HG03280 (cell line): Measurements from ENCODE around the gene G6PD.

Experiments
- ATAC-seq: cut with Tn5 transposase; IDR thresholded peaks from one replicate; pipeline ENCODE4 v1.9.1; 2021; ENCODE audit warnings: mild to moderate bottlenecking, moderate library complexity; ENCODE audit not compliant: unreplicated experiment

G6PD gene

GRCh38 chrX:154488336-154489075 is 58.1 kb downstream of the G6PD start:
- ATAC-seq, result no peak

- ATAC-seq, result no peak
These were observed 58.9 kb downstream of the G6PD start for GRCh38 chrX:154487518-154488290.

DNA sequence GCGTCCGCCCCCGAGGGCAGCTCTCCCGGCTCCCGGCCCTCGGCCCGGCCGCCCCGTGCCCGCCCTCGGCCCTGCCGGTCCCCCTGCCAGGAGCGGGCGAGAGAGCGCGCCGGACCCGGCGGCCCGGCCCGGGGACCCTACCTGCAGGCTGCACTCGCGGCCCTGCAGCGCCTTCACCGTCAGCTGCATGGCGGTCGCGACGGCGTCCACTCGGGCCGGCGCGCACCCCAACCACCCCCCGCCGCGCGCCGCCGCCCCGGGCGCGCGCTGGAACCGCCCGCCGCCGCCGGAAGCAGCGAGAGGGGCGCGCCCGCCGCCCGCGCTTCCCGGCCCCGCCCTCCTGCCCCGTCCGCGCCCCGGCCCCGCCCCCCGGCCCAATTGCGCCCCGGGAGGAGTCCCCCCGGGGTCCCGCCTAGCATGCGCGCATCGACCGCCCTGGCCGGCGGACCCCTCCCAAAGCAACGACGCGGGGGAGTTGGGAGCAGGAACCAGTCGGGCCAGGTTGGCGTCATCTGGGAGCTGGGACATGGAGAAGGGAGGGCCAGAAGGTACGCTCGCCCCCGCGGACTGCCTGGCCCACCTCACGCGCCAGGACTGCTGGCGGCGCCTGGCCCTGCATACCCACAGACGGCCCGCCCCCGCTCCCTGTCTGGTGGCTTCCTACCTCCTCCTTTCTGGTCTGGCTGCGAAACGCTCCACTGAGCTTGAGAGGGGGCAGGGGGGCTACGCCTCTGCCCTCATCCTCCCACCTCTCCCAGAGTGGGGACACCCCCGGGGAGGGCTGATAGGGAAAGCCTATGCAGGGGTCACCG is 60.0 kb downstream of the G6PD start, which contains the start of gene UBL4A:
TSS of gene UBL4A (minus strand) at position 220 of the 812 bp plus-strand sequence. CDS start at position 189, 31 bp downstream.
- peak; percentile 29 for ATAC-seq

GRCh38 chrX:154486052-154486395 is 60.6 kb downstream of the G6PD start:
- ATAC-seq, result no peak

GRCh38 chrX:154485150-154486051 is 61.2 kb downstream of the G6PD start:
- ATAC-seq, result no peak

DNA sequence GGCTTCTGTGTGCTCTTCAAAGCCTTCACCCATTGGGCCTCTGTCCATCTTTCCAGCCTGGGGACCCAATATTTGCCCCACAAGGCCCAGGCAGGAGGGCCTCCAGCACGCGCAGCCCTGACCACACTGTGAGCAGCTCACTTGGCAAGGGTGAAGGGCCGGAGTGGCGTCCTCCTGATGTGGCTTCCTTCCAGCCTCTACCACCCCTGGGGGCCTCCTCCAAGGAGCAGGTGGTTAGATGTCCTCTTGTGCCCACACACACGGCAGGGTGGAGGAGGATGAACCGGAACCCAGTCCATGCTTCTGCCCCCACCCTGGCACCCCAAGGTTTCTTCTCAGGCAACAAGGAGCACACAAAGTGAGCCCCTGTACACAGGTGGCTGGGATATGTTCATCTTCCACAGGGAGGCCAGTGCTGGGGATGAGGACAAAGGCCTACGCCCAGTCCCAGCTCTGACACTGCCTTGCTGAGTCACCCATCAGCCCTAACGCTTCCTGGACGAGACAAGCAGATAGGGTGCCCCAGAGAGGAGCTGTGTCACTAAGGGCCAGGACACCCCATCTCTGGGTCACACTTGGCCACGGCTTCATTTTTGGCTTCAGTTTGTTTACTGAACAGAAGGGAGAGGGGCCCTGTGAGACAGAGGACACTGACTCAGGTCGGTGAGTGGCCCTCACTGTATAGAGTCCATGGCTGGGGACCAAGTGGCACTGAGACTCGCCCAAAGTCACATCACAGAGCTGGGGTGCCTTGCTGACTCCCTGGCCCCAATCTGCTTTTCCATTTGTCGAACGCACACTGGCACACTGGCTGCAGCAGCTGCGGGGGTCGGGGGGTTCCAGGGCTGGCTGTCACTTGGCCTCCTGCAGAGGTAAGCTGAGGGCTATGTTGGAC is 62.1 kb downstream of the G6PD start:
- no peak for ATAC-seq

DNA sequence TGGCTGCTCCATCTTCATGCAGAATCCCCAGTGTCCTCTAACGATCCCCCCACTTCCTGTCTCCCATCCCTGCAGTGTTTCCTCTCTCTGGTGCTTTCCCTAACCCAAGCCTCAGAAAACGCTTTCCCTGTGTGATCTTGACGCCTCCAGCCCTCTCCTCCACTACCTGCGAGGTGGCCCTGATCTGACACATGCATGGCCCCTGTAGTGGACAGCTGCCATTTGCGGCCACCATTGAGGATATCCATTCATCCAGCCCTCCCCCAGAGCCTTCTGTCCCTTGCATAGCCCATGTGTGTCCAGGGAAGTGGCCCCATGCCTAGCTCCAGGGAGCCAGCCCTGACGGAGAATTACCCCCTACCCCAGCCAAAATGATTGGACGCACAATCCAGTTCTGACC is 63.3 kb downstream of the G6PD start:
- no peak for ATAC-seq

DNA sequence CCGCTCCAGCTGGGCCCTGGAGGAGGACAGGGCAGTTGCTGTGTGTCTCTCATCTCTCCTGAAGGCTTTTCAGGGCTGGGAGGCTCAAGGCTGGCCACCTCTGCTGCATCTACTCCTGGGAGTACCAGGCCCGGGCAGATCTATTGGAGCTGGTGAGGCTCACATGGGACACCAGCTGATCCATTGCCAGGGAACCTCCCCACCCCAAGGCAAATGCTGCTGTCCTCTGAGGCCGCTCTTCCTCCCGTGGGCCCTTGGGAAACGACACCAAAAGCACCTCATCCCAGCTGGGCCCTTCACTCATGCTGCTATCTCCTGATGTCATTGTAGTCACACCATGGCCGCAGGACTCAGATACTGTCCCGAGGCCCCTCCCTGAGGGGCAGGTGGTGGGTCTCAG is 63.9 kb downstream of the G6PD start:
- no peak for ATAC-seq

DNA sequence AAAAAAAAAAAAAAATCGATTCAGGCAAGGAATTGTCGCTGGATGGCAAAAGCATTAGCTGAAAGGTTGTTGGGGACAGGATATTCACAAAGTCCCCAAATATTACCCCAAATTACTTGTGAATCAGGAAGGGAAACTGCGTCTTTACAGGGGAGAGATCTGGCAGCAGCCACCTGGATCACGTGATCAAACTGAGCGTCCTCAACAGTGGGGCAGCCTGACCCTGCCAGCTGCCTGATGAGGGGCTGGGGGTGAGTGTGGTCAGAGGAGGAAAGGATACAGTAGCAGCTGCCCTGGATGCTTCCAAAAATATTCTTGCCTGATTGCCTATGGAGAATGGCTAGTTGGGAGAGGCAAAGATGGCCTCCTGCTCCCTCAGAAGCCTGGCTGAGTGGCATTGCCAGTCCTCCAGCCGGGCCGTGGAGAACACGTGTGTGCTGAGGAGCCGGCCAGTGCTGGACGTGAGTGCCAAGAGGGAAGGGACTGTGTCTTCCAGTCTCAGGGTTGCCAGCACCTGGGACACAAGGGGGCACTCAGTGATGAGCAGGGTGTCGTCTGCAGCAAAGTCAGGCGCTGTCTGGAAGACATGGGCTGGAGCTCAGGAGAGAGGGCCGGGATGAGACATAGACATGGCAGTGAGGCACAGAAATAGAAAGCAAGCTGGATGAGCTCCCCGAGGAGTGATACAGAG is 64.6 kb downstream of the G6PD start:
- no peak for ATAC-seq
